Measurements from ENCODE around the gene ASXL3.

Gene ASXL3

DNA sequence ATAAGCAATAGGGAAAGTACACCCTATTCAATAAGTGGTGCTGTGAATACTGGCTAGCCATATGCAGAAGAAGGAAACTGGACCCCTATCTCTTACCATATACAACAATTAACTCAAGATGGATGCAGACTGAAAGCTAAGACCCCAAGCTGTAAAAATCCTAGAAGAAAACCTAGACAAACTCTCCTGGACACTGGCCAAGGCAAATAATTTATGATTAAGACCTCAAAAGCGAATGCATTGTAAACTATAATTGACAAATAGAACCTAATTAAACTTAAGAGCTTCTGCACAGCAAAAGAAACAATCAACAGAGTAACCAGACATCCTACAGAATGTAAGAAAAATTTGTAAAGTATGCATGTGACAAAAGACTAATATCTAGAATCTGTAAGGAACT, 41.1 kb upstream of the ASXL3 start (continued):
- TF ChIP-seq, protein P1, sequence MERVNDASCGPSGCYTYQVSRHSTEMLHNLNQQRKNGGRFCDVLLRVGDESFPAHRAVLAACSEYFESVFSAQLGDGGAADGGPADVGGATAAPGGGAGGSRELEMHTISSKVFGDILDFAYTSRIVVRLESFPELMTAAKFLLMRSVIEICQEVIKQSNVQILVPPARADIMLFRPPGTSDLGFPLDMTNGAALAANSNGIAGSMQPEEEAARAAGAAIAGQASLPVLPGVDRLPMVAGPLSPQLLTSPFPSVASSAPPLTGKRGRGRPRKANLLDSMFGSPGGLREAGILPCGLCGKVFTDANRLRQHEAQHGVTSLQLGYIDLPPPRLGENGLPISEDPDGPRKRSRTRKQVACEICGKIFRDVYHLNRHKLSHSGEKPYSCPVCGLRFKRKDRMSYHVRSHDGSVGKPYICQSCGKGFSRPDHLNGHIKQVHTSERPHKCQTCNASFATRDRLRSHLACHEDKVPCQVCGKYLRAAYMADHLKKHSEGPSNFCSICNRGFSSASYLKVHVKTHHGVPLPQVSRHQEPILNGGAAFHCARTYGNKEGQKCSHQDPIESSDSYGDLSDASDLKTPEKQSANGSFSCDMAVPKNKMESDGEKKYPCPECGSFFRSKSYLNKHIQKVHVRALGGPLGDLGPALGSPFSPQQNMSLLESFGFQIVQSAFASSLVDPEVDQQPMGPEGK (CRISPR knock-in tag; IDR thresholded peaks at IDR 0.05; ENCODE audit: borderline replicate concordance) = no peak
- no peak for TF ChIP-seq ZFP30 (CRISPR knock-in tag; IDR thresholded peaks at IDR 0.05)
- no peak for TF ChIP-seq BACH2 (CRISPR knock-in tag; IDR thresholded peaks at IDR 0.05; ENCODE audit: borderline replicate concordance)
- no peak for TF ChIP-seq ZNF8 (CRISPR knock-in tag; IDR thresholded peaks at IDR 0.05)

DNA sequence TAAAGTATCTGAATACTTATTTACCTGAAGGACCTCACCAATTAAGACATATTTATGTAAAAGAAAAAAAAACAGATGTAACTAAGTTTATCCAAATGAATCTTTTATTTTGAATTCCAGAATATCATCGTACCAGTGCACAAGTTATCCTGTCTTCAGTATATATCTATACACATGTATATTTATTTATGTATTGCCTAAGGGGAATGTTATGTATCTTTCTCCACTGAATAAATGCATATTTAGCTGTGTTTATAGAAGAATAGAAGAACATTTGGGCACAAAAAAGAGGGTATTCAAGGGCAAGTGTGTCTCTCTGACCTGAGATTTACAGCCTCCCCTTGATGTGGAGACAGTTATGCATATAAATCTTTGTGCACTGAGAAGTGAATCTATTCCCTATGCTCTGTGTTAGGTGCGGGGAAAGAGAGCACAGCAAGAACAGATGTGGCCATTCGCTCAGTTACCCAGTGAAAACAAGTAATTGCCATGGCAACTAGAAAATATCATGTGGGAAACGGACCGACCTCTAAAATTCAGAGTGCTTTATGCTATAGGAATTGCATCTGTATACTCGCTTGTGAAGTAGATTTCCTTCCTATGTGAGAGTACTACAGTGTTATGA, 39.5 kb upstream of the ASXL3 start:
- TF ChIP-seq, protein P2, sequence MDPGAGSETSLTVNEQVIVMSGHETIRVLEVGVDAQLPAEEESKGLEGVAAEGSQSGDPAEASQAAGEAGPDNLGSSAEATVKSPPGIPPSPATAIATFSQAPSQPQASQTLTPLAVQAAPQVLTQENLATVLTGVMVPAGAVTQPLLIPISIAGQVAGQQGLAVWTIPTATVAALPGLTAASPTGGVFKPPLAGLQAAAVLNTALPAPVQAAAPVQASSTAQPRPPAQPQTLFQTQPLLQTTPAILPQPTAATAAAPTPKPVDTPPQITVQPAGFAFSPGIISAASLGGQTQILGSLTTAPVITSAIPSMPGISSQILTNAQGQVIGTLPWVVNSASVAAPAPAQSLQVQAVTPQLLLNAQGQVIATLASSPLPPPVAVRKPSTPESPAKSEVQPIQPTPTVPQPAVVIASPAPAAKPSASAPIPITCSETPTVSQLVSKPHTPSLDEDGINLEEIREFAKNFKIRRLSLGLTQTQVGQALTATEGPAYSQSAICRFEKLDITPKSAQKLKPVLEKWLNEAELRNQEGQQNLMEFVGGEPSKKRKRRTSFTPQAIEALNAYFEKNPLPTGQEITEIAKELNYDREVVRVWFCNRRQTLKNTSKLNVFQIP (CRISPR knock-in tag; IDR thresholded peaks at IDR 0.05; ENCODE audit: borderline replicate concordance, low read depth) = no peak
- TF ChIP-seq, protein P3, sequence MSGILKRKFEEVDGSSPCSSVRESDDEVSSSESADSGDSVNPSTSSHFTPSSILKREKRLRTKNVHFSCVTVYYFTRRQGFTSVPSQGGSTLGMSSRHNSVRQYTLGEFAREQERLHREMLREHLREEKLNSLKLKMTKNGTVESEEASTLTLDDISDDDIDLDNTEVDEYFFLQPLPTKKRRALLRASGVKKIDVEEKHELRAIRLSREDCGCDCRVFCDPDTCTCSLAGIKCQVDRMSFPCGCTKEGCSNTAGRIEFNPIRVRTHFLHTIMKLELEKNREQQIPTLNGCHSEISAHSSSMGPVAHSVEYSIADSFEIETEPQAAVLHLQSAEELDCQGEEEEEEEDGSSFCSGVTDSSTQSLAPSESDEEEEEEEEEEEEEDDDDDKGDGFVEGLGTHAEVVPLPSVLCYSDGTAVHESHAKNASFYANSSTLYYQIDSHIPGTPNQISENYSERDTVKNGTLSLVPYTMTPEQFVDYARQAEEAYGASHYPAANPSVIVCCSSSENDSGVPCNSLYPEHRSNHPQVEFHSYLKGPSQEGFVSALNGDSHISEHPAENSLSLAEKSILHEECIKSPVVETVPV (CRISPR knock-in tag; IDR thresholded peaks at IDR 0.05) = no peak
- TF ChIP-seq SNAI2 (CRISPR knock-in tag; IDR thresholded peaks at IDR 0.05) (no peak), TOX (CRISPR knock-in tag; IDR thresholded peaks at IDR 0.05; ENCODE audit: borderline replicate concordance) (no peak), ISL1 (CRISPR knock-in tag; IDR thresholded peaks at IDR 0.05) (no peak), ZFP30 (CRISPR knock-in tag; IDR thresholded peaks at IDR 0.05) (no peak), ZNF70 (CRISPR knock-in tag; IDR thresholded peaks at IDR 0.05) (no peak), BACH2 (CRISPR knock-in tag; IDR thresholded peaks at IDR 0.05; ENCODE audit: borderline replicate concordance) (no peak), RARB (CRISPR knock-in tag; IDR thresholded peaks at IDR 0.05) (no peak), PPARA (CRISPR knock-in tag; IDR thresholded peaks at IDR 0.05; ENCODE audit: borderline replicate concordance) (no peak), TCF4 (CRISPR knock-in tag; IDR thresholded peaks at IDR 0.05; ENCODE audit: borderline replicate concordance) (no peak), ZC3H10 (CRISPR knock-in tag; IDR thresholded peaks at IDR 0.05) (no peak), CSDC2 (CRISPR knock-in tag; IDR thresholded peaks at IDR 0.05) (no peak), ZNF8 (CRISPR knock-in tag; IDR thresholded peaks at IDR 0.05) (no peak), ESRRG (CRISPR knock-in tag; IDR thresholded peaks at IDR 0.05) (no peak)
- TF ChIP-seq, protein P4, sequence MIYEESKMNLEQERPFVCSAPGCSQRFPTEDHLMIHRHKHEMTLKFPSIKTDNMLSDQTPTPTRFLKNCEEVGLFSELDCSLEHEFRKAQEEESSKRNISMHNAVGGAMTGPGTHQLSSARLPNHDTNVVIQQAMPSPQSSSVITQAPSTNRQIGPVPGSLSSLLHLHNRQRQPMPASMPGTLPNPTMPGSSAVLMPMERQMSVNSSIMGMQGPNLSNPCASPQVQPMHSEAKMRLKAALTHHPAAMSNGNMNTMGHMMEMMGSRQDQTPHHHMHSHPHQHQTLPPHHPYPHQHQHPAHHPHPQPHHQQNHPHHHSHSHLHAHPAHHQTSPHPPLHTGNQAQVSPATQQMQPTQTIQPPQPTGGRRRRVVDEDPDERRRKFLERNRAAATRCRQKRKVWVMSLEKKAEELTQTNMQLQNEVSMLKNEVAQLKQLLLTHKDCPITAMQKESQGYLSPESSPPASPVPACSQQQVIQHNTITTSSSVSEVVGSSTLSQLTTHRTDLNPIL (CRISPR knock-in tag; IDR thresholded peaks at IDR 0.05; ENCODE audit: low read depth) = no peak
- TF ChIP-seq, protein P1 (CRISPR knock-in tag; IDR thresholded peaks at IDR 0.05; ENCODE audit: borderline replicate concordance) = no peak
- ATAC-seq = no peak

DNA sequence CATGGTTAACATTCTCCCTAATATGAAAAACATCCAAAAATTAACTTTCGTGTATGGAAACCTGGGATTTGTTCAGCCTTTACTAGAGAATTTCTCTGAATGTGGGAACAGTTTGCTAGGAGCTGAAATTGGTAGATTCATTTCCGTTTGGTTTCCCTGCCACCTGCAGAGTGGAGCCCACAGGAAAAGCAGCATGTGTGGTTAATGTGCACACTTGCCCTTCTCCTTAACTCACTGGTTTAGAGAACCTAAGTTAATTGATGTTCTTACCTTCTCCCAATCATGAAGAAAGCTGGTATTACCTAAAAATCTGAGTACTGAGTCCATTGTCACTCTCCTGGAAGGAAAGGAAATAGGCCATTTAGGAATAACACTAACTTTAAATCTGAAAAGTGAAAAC, 37.6 kb upstream of the ASXL3 start:
- ATAC-seq = no peak
- TF ChIP-seq TCF4 (CRISPR knock-in tag; IDR thresholded peaks at IDR 0.05; ENCODE audit: borderline replicate concordance) (no peak), ZNF8 (CRISPR knock-in tag; IDR thresholded peaks at IDR 0.05) (no peak), GLIS3 (CRISPR knock-in tag; IDR thresholded peaks at IDR 0.05) (no peak), ZNF565 (CRISPR knock-in tag; conservative IDR thresholded peaks at IDR 0.05; ENCODE audit: low read depth) (no peak), ZFP30 (CRISPR knock-in tag; IDR thresholded peaks at IDR 0.05) (no peak), RARB (CRISPR knock-in tag; IDR thresholded peaks at IDR 0.05) (no peak), OSR1 (CRISPR knock-in tag; IDR thresholded peaks at IDR 0.05) (no peak), PPARA (CRISPR knock-in tag; IDR thresholded peaks at IDR 0.05; ENCODE audit: borderline replicate concordance) (no peak), ZNF70 (CRISPR knock-in tag; IDR thresholded peaks at IDR 0.05) (no peak), ISL1 (CRISPR knock-in tag; IDR thresholded peaks at IDR 0.05) (no peak), ZC3H10 (CRISPR knock-in tag; IDR thresholded peaks at IDR 0.05) (no peak), ARNTL (CRISPR knock-in tag; IDR thresholded peaks at IDR 0.05; ENCODE audit: borderline replicate concordance, low read depth) (no peak), BACH2 (CRISPR knock-in tag; IDR thresholded peaks at IDR 0.05; ENCODE audit: borderline replicate concordance) (no peak), SNAI2 (CRISPR knock-in tag; IDR thresholded peaks at IDR 0.05) (no peak), ESRRG (CRISPR knock-in tag; IDR thresholded peaks at IDR 0.05) (no peak), CSDC2 (CRISPR knock-in tag; IDR thresholded peaks at IDR 0.05) (no peak)
- TF ChIP-seq, protein P2 (CRISPR knock-in tag; IDR thresholded peaks at IDR 0.05; ENCODE audit: borderline replicate concordance, low read depth) = no peak
- TF ChIP-seq, protein P3 (CRISPR knock-in tag; IDR thresholded peaks at IDR 0.05) = no peak
- TF ChIP-seq, protein P4 (CRISPR knock-in tag; IDR thresholded peaks at IDR 0.05; ENCODE audit: low read depth) = no peak
